Medulla oblongata (tissue), 1 donor: Measurements from ENCODE around the gene OR5K1.

Experiments used
- DNase-seq: peaks from one replicate; pipeline ENCODE4 v3.0.0-alpha.2; 2015; ENCODE audit errors: extremely low spot score

The OR5K1 gene

GRCh38 chr3:98514948-98515347 is 51.9 kb downstream of the OR5K1 start:
- no peak for DNase-seq

GRCh38 chr3:98518816-98519215 is 55.8 kb downstream of the OR5K1 start:
- DNase-seq, result peak; percentile 91

- no peak for DNase-seq
Observed at GRCh38 chr3:98519351-98519750, 56.4 kb downstream of the OR5K1 start.

DNA sequence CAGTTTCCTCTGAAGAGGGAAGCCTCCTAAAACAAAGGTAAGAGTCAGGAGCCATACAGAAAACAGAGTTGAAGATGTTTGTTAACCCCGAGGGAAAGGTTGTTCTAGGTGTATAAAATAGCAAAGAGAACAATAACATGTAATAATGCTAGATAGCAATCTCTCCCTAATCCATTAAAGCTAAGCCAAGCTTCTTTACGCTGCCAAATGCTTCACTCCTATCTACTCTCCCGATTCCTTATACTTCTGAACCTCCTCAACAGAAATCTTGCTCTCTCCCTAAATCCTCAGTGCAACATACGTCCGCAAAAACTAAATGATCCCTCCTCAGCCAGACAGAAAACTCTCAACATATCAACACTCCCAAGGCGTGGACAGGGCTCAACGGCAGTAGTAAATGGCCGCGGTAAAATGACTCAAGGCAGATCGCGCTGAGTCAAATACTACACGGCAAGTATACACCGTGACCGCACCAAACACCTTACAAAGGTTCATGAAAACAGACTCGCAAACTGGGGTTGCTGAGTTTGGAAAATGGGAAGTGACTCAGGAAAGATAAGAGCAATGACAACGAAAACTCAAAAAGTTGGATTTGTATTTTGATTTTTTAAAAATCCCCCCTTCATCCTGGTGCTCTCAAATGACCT is 59.0 kb downstream of the OR5K1 start:
- DNase-seq, result peak; percentile 67
